ENCODE data around the gene LDLRAD3. TPM values are rescaled to one million over a fixed set of nuclear protein-coding genes. Genes with fewer than 3 reads are reported as not detected.

Gene LDLRAD3
- total RNA-seq, 1 donor from 2014 or later, result 19.6 TPM

- DNase-seq (ENCODE audit: low spot score, unreplicated experiment), result no peak
- Mint-ChIP-seq H3K27ac (no peak overlapping the region), H3K9me3 (ENCODE audit: low read depth) (peaks cover 5% of the 10 kb centered on the region), H3K27me3 (peaks cover 7% of the 10 kb centered on the region), H3K4me1 (ENCODE audit: low read depth) (peaks cover 28% of the 10 kb centered on the region), H3K36me3 (ENCODE audit: insufficient read depth) (peaks cover 3% of the 10 kb centered on the region), H3K4me3 (ENCODE audit: low read depth) (no peak overlapping the region)
- TF ChIP-seq, protein P1, sequence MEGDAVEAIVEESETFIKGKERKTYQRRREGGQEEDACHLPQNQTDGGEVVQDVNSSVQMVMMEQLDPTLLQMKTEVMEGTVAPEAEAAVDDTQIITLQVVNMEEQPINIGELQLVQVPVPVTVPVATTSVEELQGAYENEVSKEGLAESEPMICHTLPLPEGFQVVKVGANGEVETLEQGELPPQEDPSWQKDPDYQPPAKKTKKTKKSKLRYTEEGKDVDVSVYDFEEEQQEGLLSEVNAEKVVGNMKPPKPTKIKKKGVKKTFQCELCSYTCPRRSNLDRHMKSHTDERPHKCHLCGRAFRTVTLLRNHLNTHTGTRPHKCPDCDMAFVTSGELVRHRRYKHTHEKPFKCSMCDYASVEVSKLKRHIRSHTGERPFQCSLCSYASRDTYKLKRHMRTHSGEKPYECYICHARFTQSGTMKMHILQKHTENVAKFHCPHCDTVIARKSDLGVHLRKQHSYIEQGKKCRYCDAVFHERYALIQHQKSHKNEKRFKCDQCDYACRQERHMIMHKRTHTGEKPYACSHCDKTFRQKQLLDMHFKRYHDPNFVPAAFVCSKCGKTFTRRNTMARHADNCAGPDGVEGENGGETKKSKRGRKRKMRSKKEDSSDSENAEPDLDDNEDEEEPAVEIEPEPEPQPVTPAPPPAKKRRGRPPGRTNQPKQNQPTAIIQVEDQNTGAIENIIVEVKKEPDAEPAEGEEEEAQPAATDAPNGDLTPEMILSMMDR (IDR thresholded peaks at IDR 0.05; ENCODE audit: unreplicated experiment), result no peak
These were observed 182.8 kb downstream of the LDLRAD3 start for GRCh38 chr11:36126678-36127077.

GRCh38 chr11:36127550-36127949 is 183.7 kb downstream of the LDLRAD3 start:
- H3K4me1 Mint-ChIP-seq (ENCODE audit: low read depth), result peaks cover 28% of the 10 kb centered on the region
- H3K27me3 Mint-ChIP-seq, result peaks cover 7% of the 10 kb centered on the region
- H3K27ac Mint-ChIP-seq, result no peak overlapping the region
- H3K9me3 Mint-ChIP-seq (ENCODE audit: low read depth), result peaks cover 5% of the 10 kb centered on the region
- TF ChIP-seq, protein P1 (IDR thresholded peaks at IDR 0.05; ENCODE audit: unreplicated experiment), result no peak
- no peak for DNase-seq (ENCODE audit: low spot score, unreplicated experiment)
- no peak overlapping the region for H3K4me3 Mint-ChIP-seq (ENCODE audit: low read depth)
- peaks cover 3% of the 10 kb centered on the region for H3K36me3 Mint-ChIP-seq (ENCODE audit: insufficient read depth)

DNA sequence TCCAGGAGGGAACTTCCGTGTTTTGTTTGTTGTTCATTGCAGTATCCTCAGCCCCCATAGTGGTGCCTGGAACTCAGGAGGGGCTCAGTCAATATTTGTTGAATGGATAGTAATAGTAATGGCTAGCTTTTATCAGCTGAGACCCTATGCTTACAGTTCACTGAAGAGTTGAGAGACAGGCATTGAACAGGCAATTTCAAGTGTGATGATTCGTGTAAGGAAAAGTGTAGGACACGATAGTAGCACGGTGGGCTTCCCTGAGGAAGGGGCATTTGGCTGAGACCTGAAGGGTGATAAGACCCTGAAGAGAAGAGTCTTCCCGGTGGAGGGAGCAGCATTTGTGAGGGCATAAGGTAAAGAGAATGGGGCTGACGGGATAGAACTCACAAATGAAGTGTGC is 186.1 kb downstream of the LDLRAD3 start:
- Mint-ChIP-seq H3K4me1 (ENCODE audit: low read depth) (peaks cover 20% of the 10 kb centered on the region), H3K4me3 (ENCODE audit: low read depth) (no peak overlapping the region), H3K27me3 (peaks cover 7% of the 10 kb centered on the region), H3K36me3 (ENCODE audit: insufficient read depth) (peaks cover 3% of the 10 kb centered on the region), H3K27ac (no peak overlapping the region), H3K9me3 (ENCODE audit: low read depth) (peaks cover 5% of the 10 kb centered on the region)
- no peak for DNase-seq (ENCODE audit: low spot score, unreplicated experiment)
- TF ChIP-seq, protein P1 (IDR thresholded peaks at IDR 0.05; ENCODE audit: unreplicated experiment), result no peak

DNA sequence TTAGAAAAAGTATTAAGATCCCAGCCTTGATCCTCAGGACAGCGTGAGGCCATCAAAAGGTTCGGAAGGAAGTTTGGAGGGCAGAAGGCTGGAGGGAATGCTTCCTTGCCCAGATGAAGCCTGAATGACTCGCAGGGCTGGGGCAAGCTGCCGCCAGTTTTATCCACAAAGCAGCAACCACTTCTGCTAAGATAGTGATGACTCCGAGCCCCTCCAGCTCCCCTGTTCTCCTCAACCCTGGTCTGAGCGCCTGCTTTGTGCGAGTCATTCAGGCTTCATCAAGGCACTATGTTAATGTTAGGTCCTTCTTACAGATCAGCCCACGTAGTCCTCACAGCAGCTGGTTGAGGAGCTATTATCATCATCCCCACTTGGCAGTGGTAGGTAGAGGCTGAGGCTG is 186.5 kb downstream of the LDLRAD3 start:
- peaks cover 16% of the 10 kb centered on the region for H3K4me1 Mint-ChIP-seq (ENCODE audit: low read depth)
- no peak for DNase-seq (ENCODE audit: low spot score, unreplicated experiment)
- H3K36me3 Mint-ChIP-seq (ENCODE audit: insufficient read depth), result peaks cover 3% of the 10 kb centered on the region
- H3K27ac Mint-ChIP-seq, result no peak overlapping the region
- TF ChIP-seq, protein P1 (IDR thresholded peaks at IDR 0.05; ENCODE audit: unreplicated experiment), result no peak
- H3K9me3 Mint-ChIP-seq (ENCODE audit: low read depth), result peaks cover 5% of the 10 kb centered on the region
- no peak overlapping the region for H3K4me3 Mint-ChIP-seq (ENCODE audit: low read depth)
- peaks cover 7% of the 10 kb centered on the region for H3K27me3 Mint-ChIP-seq

DNA sequence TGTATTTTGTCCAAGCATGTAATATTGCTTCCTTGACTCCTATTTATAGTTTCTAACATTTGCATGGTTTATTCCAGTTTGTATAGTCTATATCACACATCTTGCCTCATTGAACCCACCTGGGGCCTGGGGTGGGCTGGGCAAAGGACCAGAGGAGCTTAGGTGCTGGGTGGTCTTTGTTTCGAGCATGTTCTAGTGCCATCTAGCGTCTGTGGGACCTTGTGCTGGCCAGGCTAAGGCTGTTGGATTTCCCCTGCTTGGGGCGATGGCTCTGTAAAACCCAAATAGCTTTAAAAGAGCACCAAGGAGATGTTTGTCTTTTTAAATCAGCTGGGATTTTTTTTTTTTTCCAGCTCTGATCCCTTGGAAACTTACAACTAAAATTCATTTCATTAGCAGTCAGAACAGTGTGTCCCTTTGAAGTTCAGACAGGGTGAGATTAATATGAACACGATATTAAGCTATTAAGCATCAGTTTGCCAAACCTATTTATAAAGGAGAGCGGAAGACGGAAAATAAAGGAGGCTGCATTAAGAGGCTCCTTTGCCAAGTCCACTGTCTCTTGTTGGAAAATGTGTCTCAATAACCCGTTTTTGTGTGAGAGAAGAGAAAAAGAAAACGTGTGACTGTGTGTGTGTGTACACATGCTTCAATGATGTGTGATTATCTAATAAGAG is 188.0 kb downstream of the LDLRAD3 start:
- no peak overlapping the region for H3K27ac Mint-ChIP-seq
- H3K27me3 Mint-ChIP-seq, result peaks cover 3% of the 10 kb centered on the region
- DNase-seq (ENCODE audit: low spot score, unreplicated experiment), result peak; percentile 23
- no peak overlapping the region for H3K4me3 Mint-ChIP-seq (ENCODE audit: low read depth)
- TF ChIP-seq, protein P1 (IDR thresholded peaks at IDR 0.05; ENCODE audit: unreplicated experiment), result peak; percentile 64
- peaks cover 2% of the 10 kb centered on the region for H3K4me1 Mint-ChIP-seq (ENCODE audit: low read depth)
- H3K9me3 Mint-ChIP-seq (ENCODE audit: low read depth), result peaks cover 5% of the 10 kb centered on the region
- peaks cover 3% of the 10 kb centered on the region for H3K36me3 Mint-ChIP-seq (ENCODE audit: insufficient read depth)

Data from progenitor cell of endocrine pancreas (in vitro differentiated cells).